ENCODE data around the gene TMEM8B.
A peak's percentile ranks its signal among the peaks of the same experiment; 100 is the strongest.

Gene TMEM8B

DNA sequence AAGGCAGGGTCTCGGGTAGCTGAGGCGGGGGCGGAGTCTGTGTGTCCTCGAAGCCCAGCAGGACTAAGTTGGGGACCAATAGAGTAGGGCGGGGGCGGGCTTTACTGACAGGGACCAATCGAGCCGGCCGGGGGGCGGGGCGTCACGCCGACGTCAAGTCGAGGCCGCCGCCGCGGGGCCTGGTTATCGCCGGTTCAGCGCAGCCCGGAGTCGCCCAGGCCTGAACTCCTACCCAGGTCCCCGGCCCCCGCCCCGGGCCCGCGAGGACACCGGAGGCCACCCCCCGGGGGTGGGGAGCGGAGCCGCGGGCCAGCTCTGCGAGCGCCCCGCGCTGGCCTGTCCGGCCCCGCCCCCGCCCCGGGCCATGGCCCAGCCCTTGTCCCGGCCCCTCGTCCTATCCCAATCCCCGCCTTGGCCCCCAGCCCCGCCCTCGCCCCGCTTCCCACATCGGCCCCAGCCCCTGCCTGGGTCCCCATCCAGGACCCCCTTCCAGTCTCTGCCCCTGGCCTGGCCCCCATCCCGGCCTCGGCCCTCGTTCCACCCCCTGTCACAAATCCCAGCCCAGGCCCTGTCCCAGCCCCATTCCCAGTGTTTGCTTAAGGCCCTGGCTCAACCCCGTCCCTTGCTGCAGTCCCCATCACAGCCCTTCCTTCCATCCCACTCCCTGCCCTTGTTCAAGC is at the start of gene TMEM8B:
TSS of gene TMEM8B (plus strand) at position 145 of the 680 bp plus-strand sequence. CDS start at position 365, 220 bp downstream.
- DNase-seq (ENCODE audit: low spot score): peak; percentile 95
- TF ChIP-seq CTCF (IDR thresholded peaks at IDR 0.05; ENCODE audit: extremely low read depth, missing control alignments): no peak

DNA sequence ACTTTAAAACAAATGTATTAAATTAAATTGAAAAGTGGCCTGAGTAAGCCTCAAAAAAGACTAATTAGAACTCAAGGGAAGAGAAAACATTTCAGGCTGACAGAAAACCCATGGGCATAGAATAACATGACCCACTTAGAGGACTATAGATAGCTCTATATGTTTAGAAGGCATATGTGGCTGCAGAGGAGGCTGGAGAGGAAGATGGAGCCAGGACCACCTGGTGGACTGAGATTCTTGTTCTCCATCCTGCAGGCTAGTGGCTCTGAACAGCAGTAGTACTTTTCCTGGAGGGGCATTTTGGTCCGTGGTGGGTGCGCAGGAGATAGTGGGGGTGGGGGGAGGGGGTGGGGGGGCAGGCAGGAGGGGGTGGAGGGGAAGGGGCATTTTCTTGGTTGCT is 48.0 kb upstream of the TMEM8B start:
- DNase-seq (ENCODE audit: low spot score): no peak
- TF ChIP-seq CTCF (IDR thresholded peaks at IDR 0.05; ENCODE audit: extremely low read depth, missing control alignments): no peak

- TF ChIP-seq CTCF (IDR thresholded peaks at IDR 0.05; ENCODE audit: extremely low read depth, missing control alignments): no peak
- DNase-seq (ENCODE audit: low spot score): no peak
Observed at GRCh38 chr9:35783418-35783817, 45.6 kb upstream of the TMEM8B start.

GRCh38 chr9:35789541-35789940 is 39.5 kb upstream of the TMEM8B start:
- no peak for DNase-seq (ENCODE audit: low spot score)
- no peak for TF ChIP-seq CTCF (IDR thresholded peaks at IDR 0.05; ENCODE audit: extremely low read depth, missing control alignments)

GRCh38 chr9:35790025-35790384 is 39.0 kb upstream of the TMEM8B start:
- DNase-seq (ENCODE audit: low spot score): no peak
- TF ChIP-seq CTCF (IDR thresholded peaks at IDR 0.05; ENCODE audit: extremely low read depth, missing control alignments): no peak

- DNase-seq (ENCODE audit: low spot score): peak; percentile 90
- peak; percentile 57 for TF ChIP-seq CTCF (IDR thresholded peaks at IDR 0.05; ENCODE audit: extremely low read depth, missing control alignments)
Observed at GRCh38 chr9:35790385-35791296, 38.4 kb upstream of the TMEM8B start.

- TF ChIP-seq CTCF (IDR thresholded peaks at IDR 0.05; ENCODE audit: extremely low read depth, missing control alignments): no peak
- DNase-seq (ENCODE audit: low spot score): no peak
Observed at GRCh38 chr9:35791297-35791921, 37.6 kb upstream of the TMEM8B start, which contains the start of gene NPR2. Gene NPR2, plus strand, starts transcription at chr9:35791591. Its CDS starts 818 bp downstream, at chr9:35792409.

Measured in GM20000 (cell line).